ENCODE measurements around the gene CNFN.

- TF ChIP-seq CTCF (conservative IDR thresholded peaks at IDR 0.05; ENCODE audit: low read depth in 2 of 2) (no peak), POLR2AphosphoS5 (IDR thresholded peaks at IDR 0.05; ENCODE audit: low read depth) (no peak), REST (IDR thresholded peaks at IDR 0.05; ENCODE audit: unreplicated experiment) (no peak), EZH2 (IDR thresholded peaks at IDR 0.05; ENCODE audit: low read depth, unreplicated experiment) (no peak), JUNB (IDR thresholded peaks at IDR 0.05; ENCODE audit: unreplicated experiment) (no peak)
Observed at GRCh38 chr19:42352301-42353259, 37.5 kb downstream of the CNFN start.
